Amygdala (tissue), 56 donors: ENCODE results near the gene PGM5.

Experiments used
- DNase-seq, 56 donors: peaks; one replicate each; lab custom pipeline; 2025; lab: John Stamatoyannopoulos, UW

Gene PGM5

DNA sequence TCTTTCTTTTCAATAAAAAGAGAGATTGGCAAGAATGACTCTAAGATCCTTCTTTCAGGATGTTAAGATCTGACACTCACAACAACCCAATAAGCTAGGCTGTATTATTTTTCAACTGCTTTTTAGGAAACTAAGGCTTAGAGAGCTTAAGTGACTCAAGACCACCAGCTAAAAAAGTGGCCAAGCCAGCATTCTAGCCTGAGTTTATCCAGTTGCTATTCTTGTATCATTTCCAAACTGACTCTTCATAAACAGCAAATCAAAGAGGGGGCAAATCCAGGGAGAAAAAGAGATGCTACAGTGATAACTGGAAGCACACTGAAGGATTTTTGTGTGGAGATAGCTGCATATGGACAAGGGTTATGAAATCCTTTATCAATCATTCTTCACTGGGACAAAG lies 137.1 kb downstream of the PGM5 start:
- DNase-seq, result no peak

DNA sequence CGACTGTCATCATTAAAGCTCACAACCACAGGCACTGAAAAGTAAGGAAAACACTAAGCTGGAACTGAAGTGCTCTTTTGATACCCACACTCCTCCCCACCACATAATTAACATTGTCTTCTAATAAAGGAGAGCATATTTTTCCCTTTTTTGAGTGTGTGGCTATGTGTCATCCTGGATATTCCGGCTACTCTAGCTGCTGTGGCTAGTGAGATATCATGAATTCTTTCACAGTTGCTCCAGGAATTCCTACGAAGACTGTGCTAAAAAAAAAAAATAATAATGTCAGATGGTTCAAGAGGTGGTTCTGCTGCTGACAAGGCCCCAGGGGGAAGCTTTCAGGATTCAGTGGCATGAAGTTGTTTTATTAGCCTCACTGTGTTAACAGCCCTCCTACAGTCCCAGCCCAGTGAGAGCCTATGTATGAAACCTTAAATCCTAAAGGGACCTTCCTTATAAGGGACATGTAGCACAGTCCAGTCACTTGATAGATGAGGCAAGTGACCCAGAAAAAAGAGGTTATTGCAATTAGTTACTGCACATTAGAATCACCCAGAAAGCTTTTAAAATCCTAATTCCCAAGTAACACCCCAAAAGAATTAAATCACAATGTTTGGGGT lies 137.7 kb downstream of the PGM5 start:
- DNase-seq, result no peak

- DNase-seq, result no peak
Measured at GRCh38 chr9:68495247-68495646, 138.8 kb downstream of the PGM5 start.

- DNase-seq, result no peak
Measured at GRCh38 chr9:68496356-68496755, 139.9 kb downstream of the PGM5 start.

- no peak for DNase-seq
Measured at GRCh38 chr9:68497629-68498028, 141.2 kb downstream of the PGM5 start.

DNA sequence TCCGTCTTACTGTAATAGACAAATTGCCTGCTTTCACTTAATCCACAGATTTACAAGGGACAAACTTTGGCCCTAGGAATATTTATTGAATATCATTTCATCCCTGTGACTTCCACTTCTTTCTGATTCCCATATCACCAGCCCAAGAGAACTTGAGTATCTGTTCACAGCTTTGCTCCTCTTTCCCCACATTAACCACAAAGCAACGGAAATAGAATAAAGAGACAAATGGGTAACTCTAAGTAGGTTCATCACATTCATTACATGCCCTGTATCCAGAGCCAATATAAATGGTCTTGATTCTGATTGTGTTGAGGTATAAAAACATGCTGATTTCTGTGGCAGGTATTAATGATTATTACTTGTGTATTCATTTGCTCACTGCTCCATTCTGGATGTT lies 142.4 kb downstream of the PGM5 start:
- DNase-seq, result no peak

DNA sequence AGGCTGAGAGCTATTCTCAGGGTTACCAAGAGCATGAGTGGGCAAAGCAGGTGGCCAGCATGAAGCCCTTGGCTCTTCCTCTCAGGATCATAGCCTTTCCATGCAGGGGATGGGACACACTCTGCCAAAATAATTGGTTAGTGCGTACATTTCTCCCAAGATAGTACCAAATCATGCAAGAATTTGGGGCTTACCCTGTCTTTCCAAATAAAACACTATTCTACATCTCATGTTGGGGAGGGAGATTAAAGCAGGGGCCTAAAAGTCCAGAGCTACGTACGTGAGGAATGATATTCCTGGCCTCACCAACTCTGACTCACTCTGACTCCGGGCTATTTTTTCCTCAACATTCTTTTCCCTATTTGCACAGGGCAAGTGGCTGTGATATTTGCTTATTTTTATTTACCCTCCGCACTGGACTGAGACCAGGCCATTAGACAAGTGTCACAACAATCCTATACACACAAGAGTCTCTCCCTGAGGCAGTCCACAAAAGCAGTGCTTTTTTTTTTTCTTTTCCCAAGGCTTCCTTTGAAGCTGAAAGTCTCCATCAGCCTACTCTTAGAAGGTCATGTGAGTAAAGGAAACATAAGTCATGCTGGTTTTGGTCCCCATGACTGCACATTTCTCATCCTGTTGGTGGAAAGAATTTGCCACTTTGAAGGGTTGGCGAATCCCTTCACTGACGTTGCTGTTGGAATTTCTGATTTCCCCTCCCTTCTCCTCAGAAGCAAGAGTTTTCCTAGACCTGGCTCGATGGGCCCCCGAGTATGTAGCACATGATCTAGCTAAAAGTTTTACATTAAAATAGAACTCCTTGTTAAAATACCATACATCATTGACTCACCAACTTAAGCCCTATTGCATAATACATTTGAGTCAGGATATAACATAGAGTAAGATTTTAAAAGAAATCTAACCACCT lies 144.3 kb downstream of the PGM5 start:
- no peak for DNase-seq

DNA sequence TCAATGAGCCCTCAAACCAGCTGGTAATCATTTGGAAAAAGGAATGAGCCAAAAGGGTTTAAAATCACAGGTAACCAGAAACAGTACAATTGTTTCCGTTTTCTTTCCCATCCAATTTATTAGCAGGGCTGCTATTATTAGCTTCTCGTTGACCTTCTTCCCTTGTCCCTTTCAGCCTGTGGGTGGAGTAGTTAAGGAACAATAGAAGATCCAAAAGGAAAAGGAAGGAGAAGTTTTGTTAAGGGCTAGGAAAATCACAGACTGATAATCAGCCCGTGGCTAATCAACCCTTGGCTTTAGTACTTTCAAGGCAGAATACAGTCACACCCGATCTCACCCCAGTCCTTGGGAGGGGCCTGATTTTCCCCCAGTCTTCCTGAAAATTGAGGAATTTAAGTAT lies 145.9 kb downstream of the PGM5 start:
- DNase-seq, result no peak

DNA sequence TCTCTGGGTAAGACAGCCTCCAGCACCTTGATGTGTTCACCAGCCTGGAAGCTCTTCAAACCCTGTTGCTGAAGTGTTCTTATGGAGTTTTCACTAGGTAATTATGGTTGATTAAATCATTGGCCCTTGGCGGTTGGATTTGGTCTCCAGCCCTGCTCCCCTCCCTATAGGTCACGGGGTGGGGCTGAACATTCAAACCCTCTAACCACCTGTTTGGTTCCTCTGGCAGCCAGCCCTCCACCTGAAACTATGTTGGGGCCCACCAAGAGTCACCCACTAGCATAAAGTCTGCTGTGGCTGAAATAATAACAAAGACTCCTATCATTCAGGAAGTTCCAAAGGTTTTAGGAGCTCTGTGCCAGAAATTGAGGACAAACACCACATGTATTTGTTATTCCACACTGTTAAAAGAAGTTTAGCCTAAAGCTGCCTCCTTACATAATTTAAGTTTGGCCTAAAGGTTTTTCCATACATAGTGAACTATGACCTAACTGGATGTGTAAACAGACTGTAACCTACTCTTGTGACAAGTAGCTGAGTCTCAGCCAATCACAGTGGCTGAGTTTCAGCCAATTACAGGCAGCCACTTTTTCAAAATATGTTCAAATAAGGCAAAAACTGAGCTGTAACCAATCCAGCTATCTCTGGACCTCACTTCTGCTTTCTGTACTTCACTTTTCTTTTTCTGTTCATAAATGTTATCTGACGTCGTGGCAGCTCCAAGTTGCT lies 149.4 kb downstream of the PGM5 start:
- no peak for DNase-seq

GRCh38 chr9:68506551-68506950 lies 150.1 kb downstream of the PGM5 start:
- no peak for DNase-seq

DNA sequence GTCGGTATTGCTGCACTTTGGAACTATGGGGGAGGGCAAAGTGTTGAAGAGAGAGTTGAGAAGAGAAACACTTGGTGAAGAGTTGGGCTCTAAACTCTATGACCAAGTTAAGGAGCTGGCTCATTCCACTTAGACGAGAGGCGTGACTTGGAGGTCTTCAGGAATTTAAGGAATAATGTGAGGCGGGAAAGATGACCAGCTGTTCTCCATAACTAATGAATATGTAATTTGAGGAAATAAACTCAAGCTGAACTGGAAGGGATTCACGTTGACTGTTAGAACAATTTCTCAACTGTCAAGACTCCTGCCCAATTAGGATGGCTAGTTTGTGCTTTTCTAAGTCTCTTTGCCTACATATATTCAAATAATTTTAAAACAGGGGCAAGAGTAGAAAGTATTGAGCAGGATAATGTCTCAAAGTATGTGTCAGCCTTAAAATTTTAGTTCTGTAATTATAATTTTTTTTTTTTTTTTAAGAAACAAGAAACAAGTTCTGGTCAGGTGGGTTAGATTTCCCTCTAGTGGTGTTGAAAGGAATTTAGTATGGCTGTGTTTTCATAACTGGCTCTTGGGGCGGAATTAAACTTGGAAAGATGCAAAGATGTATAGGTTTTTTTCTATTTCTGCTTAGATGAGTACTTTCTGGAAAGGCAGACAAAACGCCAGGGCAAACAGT lies 150.9 kb downstream of the PGM5 start:
- DNase-seq, result no peak

DNA sequence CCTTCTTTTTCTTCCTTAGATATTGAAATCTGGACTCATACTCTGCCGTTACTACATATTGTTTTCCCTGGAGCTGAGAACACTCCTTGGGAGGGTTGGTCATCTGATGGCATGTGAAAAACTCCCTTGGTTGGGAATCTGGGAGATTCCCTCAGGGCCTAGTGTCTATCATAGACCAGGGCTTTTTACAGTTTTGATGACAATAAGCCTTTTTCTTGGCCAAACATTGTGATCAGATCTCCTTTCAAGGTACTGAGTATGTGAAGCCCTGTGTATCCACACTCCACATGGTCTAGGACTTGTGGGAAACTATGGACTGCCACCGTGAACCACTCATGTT lies 151.4 kb downstream of the PGM5 start:
- no peak for DNase-seq

GRCh38 chr9:68508547-68508946 lies 152.1 kb downstream of the PGM5 start:
- no peak for DNase-seq

- DNase-seq, result no peak
Measured at GRCh38 chr9:68509689-68510088, 153.3 kb downstream of the PGM5 start.

GRCh38 chr9:68513385-68513784 lies 157.0 kb downstream of the PGM5 start:
- no peak for DNase-seq

- DNase-seq, result no peak
Measured at GRCh38 chr9:68513981-68514380, 157.6 kb downstream of the PGM5 start.

GRCh38 chr9:68515326-68516017 lies 159.1 kb downstream of the PGM5 start:
- DNase-seq, result no peak

DNA sequence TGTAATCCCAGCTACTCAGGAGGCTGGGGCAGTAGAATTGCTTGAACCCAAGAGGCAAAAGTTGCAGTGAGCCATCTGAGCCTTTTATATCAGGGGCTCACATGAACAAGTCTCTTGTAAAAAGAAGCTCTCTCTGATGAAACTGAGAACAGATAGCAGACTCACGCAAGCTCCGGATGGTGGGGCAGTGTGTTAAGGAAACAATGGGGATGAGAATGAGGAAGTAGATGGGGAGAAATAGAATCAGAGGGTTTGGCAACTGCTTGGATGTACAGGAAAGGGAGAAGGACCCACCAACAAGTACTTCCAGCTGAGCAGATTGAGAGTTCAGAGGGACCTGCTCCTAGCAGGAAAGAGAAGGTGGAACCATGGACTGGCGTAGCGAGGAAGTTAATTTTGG lies 165.7 kb downstream of the PGM5 start:
- peak in 4 of 56 donors; percentile 2 to 8 (median 7) for DNase-seq

- no peak for DNase-seq
Measured at GRCh38 chr9:68522954-68523353, 166.5 kb downstream of the PGM5 start.

- DNase-seq, result no peak
Measured at GRCh38 chr9:68523367-68523936, 167.0 kb downstream of the PGM5 start.
